ENCODE data around the gene RCSD1. TPM values are rescaled to one million over a fixed set of nuclear protein-coding genes. Genes with fewer than 3 reads are reported as not detected.

Gene RCSD1
- total RNA-seq, 4 donors from 2014 or later: 1.8 to 21.3 (median 12.5) TPM

- no peak overlapping the region for H3K4me3 ChIP-seq
- no peaks in the 10 kb centered on the region for H3K4me1 ChIP-seq
- no peak overlapping the region for H3K27ac ChIP-seq
- no peak for DNase-seq
- H3K9me3 ChIP-seq: no peaks in the 10 kb centered on the region
- no peaks in the 10 kb centered on the region for H3K27me3 ChIP-seq
- intact Hi-C loops (cut with DNase I; ENCODE audit: low total_unique reads): no loop called here
- H3K36me3 ChIP-seq: no peaks in the 10 kb centered on the region
- no peak for TF ChIP-seq POLR2A (IDR thresholded peaks at IDR 0.05)
- TF ChIP-seq CTCF (IDR thresholded peaks at IDR 0.05): no peak
These were observed 114.9 kb downstream of the RCSD1 start for GRCh38 chr1:167744901-167745300.

- Histone ChIP-seq H3K27ac (no peak overlapping the region), H3K27me3 (no peaks in the 10 kb centered on the region), H3K4me1 (no peaks in the 10 kb centered on the region), H3K36me3 (no peaks in the 10 kb centered on the region), H3K4me3 (no peak overlapping the region), H3K9me3 (no peaks in the 10 kb centered on the region)
- no peak for TF ChIP-seq POLR2A (IDR thresholded peaks at IDR 0.05)
- TF ChIP-seq CTCF (IDR thresholded peaks at IDR 0.05): no peak
- DNase-seq: no peak
- intact Hi-C loops (cut with DNase I; ENCODE audit: low total_unique reads): no loop called here
These were observed 116.1 kb downstream of the RCSD1 start for GRCh38 chr1:167746013-167746672.

DNA sequence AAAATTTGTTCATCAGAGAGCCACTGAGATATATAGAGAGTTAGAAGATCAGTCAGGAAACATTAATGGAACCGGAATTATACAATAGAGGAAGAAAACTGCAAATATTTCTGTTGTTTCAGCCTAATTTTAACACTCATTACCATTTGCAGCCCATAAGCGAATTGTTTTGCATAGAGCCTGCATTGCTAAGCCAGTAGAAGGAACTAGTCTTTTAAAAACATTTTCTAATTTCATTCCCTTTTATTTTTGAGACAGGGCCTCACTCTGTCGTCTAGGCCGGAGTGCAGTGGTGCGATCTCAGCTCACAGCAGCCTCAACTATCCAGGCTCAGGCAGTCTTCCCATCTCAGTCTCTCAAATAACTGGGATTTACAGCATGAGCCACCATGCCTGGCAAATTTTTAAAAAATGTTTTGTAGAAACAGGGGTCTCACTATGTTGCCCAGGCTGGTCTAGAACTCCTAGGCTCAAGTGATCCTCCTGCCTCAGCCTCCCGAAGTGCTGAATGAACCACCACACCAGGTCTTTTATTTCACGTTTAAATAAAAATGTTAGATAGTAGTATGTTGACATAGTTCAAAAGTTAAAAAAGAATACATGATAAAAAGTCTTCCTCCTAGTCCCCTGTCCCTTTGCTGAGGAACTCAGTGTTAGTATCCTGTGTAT is 117.1 kb downstream of the RCSD1 start:
- intact Hi-C loops (cut with DNase I; ENCODE audit: low total_unique reads): no loop called here
- Histone ChIP-seq H3K4me3 (no peak overlapping the region), H3K36me3 (no peaks in the 10 kb centered on the region), H3K27me3 (no peaks in the 10 kb centered on the region), H3K27ac (no peak overlapping the region), H3K4me1 (no peaks in the 10 kb centered on the region), H3K9me3 (no peaks in the 10 kb centered on the region)
- DNase-seq: no peak
- TF ChIP-seq CTCF (IDR thresholded peaks at IDR 0.05) (no peak), POLR2A (IDR thresholded peaks at IDR 0.05) (no peak)

- intact Hi-C loops (cut with DNase I; ENCODE audit: low total_unique reads): no loop called here
- Histone ChIP-seq H3K36me3 (no peaks in the 10 kb centered on the region), H3K9me3 (no peaks in the 10 kb centered on the region), H3K4me1 (no peaks in the 10 kb centered on the region), H3K27ac (no peak overlapping the region), H3K27me3 (no peaks in the 10 kb centered on the region), H3K4me3 (no peak overlapping the region)
- DNase-seq: no peak
- no peak for TF ChIP-seq POLR2A (IDR thresholded peaks at IDR 0.05)
- no peak for TF ChIP-seq CTCF (IDR thresholded peaks at IDR 0.05)
These were observed 118.0 kb downstream of the RCSD1 start for GRCh38 chr1:167747988-167748387.

DNA sequence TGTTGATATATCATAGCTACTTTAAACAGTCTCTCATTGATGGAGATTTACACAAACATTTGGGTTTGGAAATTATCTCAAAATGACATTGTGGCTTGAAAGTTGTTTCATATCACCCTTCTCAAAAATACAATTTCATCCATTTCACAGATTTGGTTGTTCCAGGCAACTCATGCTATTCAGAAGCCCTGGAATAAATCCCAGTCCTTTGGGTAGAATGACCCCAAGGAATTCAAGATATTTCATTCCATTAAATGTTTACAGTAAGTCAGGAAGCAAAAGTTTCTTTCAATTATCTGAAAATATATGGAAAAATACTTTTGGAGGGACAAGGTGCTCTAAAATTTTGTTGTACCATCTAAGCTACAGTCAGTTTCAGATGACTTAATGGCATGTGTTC is 118.9 kb downstream of the RCSD1 start:
- H3K9me3 ChIP-seq: no peaks in the 10 kb centered on the region
- no peak overlapping the region for H3K4me3 ChIP-seq
- TF ChIP-seq CTCF (IDR thresholded peaks at IDR 0.05) (no peak), POLR2A (IDR thresholded peaks at IDR 0.05) (no peak)
- H3K27ac ChIP-seq: no peak overlapping the region
- H3K36me3 ChIP-seq: no peaks in the 10 kb centered on the region
- no peak for DNase-seq
- H3K4me1 ChIP-seq: no peaks in the 10 kb centered on the region
- H3K27me3 ChIP-seq: no peaks in the 10 kb centered on the region
- intact Hi-C loops (cut with DNase I; ENCODE audit: low total_unique reads): no loop called here

All from uterus (tissue), 4 donors.